Endometrial microvascular endothelial cells (primary cell): ENCODE data around the gene MLIP. TPM values are rescaled to one million over a fixed set of nuclear protein-coding genes. Genes with fewer than 3 reads are reported as not detected.

Source experiments
- in situ Hi-C: cut with HindIII; loops from 2 replicates; pipeline ENCODE4 v1.10.0; 2017; ENCODE audit warnings: low sequenced_read_pairs, low pct_unique_long_range_greater_than_20kb; ENCODE audit errors: inconsistent ontology term
- total RNA-seq: library from RNA; depleted of rRNA; stranded (reverse); fragments of >200 nt; gene quantifications from one replicate; pipeline ENCODE4 v1.2.3, GENCODE V29; 2015; ENCODE audit errors: inconsistent ontology term

MLIP gene
- total RNA-seq, 1 donor from 2014 or later: 5.0 TPM

GRCh38 chr6:54301770-54302169, 190.5 kb downstream of the MLIP start:
- in situ Hi-C loops: no loop called here

GRCh38 chr6:54307439-54307910, 196.2 kb downstream of the MLIP start:
- in situ Hi-C loops: no loop called here

- in situ Hi-C loops: no loop called here
Measured at GRCh38 chr6:54308289-54308985, 197.2 kb downstream of the MLIP start, which contains the start of gene TINAG. TSS of gene TINAG (plus strand) at chr6:54308441. CDS start at chr6:54308551, 110 bp downstream.

- in situ Hi-C loops: no loop called here
Measured at GRCh38 chr6:54308986-54309315, 197.7 kb downstream of the MLIP start.

- in situ Hi-C loops: no loop called here
Measured at GRCh38 chr6:54310377-54311152, 199.3 kb downstream of the MLIP start.

- in situ Hi-C loops: no loop called here
Measured at GRCh38 chr6:54315656-54316055, 204.4 kb downstream of the MLIP start.

Other genes starting within 250 kb of the MLIP start
- not detected for gene TINAG, start 197.0 kb downstream of the MLIP start, total RNA-seq